ENCODE measurements around the gene MAPT. TPM values are rescaled to one million over a fixed set of nuclear protein-coding genes. Genes with fewer than 3 reads are reported as not detected.

MAPT gene
- total RNA-seq, 1 experiment from 2014 or later, result 0.03 TPM

- no peaks in the 10 kb centered on the region for H3K27me3 ChIP-seq (replicated peaks)
- H3K27ac ChIP-seq, result no peak overlapping the region
- no peak overlapping the region for H3K4me3 ChIP-seq
- H3K4me1 ChIP-seq (replicated peaks), result peaks cover 43% of the 10 kb centered on the region
- H3K36me3 ChIP-seq, result peaks cover 71% of the 10 kb centered on the region
- H3K9me3 ChIP-seq (replicated peaks), result no peaks in the 10 kb centered on the region
- DNase-seq (ENCODE audit: low read depth in 1 of 2, low spot score in 2 of 2), result no peak
Measured at GRCh38 chr17:46047856-46048255, 153.5 kb downstream of the MAPT start.

DNA sequence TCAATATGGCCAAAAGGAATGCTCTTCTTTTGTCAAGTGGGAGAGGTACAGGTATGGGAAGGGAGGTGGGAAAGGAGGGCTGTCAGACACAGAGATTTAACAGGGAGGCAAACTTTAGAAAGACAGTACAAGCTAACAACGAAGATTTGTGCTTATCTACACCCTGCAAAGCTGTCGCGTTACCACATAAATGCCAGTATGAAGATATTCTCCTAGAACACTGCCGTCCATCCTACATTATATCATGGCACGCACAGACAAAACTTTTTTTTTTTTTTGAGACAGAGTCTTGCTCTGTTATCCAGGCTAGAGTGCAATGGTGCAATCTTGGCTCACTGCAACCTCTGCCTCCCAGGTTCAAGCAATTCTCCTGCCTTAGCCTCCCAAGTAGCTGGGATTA is 155.3 kb downstream of the MAPT start:
- Histone ChIP-seq H3K9me3 (replicated peaks) (no peaks in the 10 kb centered on the region), H3K4me3 (no peak overlapping the region), H3K27me3 (replicated peaks) (no peaks in the 10 kb centered on the region), H3K36me3 (peaks cover 59% of the 10 kb centered on the region), H3K4me1 (replicated peaks) (peaks cover 47% of the 10 kb centered on the region), H3K27ac (no peak overlapping the region)
- no peak for DNase-seq (ENCODE audit: low read depth in 1 of 2, low spot score in 2 of 2)

DNA sequence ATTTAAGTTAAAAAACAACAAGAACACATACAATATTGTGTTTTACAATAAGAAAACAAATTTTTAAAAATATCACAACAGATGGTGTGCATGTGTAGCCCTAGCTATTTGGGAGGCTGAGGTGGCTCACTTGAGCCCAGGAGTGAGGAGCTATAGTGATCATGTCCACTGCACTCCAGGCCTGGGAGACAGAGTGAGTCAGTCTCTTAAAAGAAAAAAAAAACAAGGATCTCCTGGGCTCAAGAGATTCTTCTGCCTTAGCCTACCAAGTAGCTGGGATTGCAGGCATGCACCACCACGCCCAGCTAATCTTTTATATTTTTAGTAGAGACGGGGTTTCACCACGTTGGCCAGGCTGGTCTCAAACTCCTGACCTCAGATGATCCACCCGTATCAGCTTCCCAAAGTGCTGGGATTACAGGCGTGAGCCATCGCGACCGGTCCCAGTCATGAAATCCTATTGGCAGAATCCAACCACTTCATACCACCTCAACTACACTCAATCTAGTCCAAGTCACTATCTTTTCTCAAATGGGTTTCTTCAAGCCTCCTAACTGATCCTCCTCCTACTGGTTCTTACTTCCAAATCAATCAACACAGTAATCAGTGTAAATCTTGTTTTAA is 159.7 kb downstream of the MAPT start:
- H3K4me1 ChIP-seq (replicated peaks), result peaks cover 50% of the 10 kb centered on the region
- H3K4me3 ChIP-seq, result no peak overlapping the region
- no peaks in the 10 kb centered on the region for H3K9me3 ChIP-seq (replicated peaks)
- no peak overlapping the region for H3K27ac ChIP-seq
- no peak for DNase-seq (ENCODE audit: low read depth in 1 of 2, low spot score in 2 of 2)
- no peaks in the 10 kb centered on the region for H3K27me3 ChIP-seq (replicated peaks)
- peaks cover 34% of the 10 kb centered on the region for H3K36me3 ChIP-seq

GRCh38 chr17:46056800-46057304 is 162.5 kb downstream of the MAPT start:
- Histone ChIP-seq H3K4me1 (replicated peaks) (peaks cover 38% of the 10 kb centered on the region), H3K36me3 (peaks cover 16% of the 10 kb centered on the region; the same call in 1 of the 2 replicates), H3K4me3 (no peak overlapping the region), H3K27ac (peak overlapping the region; percentile 41), H3K27me3 (replicated peaks) (no peaks in the 10 kb centered on the region), H3K9me3 (replicated peaks) (no peaks in the 10 kb centered on the region)
- peak in 1 of 2 experiments; percentile 83 for DNase-seq (ENCODE audit: low read depth in 1 of 2, low spot score in 2 of 2)

- peaks cover 17% of the 10 kb centered on the region for H3K36me3 ChIP-seq
- DNase-seq (ENCODE audit: low read depth in 1 of 2, low spot score in 2 of 2), result no peak
- no peak overlapping the region for H3K4me3 ChIP-seq
- H3K9me3 ChIP-seq (replicated peaks), result no peaks in the 10 kb centered on the region
- peaks cover 33% of the 10 kb centered on the region for H3K4me1 ChIP-seq (replicated peaks)
- no peaks in the 10 kb centered on the region for H3K27me3 ChIP-seq (replicated peaks)
- H3K27ac ChIP-seq, result peak overlapping the region; percentile 41
Measured at GRCh38 chr17:46057366-46057765, 163.0 kb downstream of the MAPT start.

- no peak for DNase-seq (ENCODE audit: low read depth in 1 of 2, low spot score in 2 of 2)
- no peak overlapping the region for H3K27ac ChIP-seq
- H3K4me3 ChIP-seq, result no peak overlapping the region
- H3K36me3 ChIP-seq, result peaks cover 26% of the 10 kb centered on the region
- H3K27me3 ChIP-seq (replicated peaks), result no peaks in the 10 kb centered on the region
- H3K9me3 ChIP-seq (replicated peaks), result no peaks in the 10 kb centered on the region
- peaks cover 42% of the 10 kb centered on the region for H3K4me1 ChIP-seq (replicated peaks)
Measured at GRCh38 chr17:46059486-46059885, 165.1 kb downstream of the MAPT start.

DNA sequence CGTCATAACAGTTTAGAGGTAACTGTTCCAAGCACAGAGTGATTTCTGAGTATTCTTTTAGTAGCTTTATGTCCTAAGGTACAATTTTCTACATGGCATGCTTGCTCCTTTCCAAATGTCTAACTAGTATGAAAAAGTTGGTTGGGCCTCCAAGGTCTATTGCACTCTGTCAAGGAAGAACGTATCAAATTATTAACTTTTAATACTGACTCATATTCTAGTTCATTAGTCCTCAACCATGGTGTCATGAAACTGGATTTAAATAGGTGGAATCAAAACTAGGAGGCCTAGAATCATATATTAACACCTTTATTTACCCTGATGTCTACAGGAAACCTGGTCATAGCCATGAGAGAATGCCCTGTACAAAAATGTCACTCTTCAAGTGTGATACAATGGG is 166.1 kb downstream of the MAPT start:
- no peaks in the 10 kb centered on the region for H3K9me3 ChIP-seq (replicated peaks)
- no peak overlapping the region for H3K4me3 ChIP-seq
- H3K4me1 ChIP-seq (replicated peaks), result peaks cover 41% of the 10 kb centered on the region
- H3K27me3 ChIP-seq (replicated peaks), result no peaks in the 10 kb centered on the region
- no peak for DNase-seq (ENCODE audit: low read depth in 1 of 2, low spot score in 2 of 2)
- no peak overlapping the region for H3K27ac ChIP-seq
- H3K36me3 ChIP-seq, result peaks cover 32% of the 10 kb centered on the region

GRCh38 chr17:46061435-46061834 is 167.1 kb downstream of the MAPT start:
- no peak overlapping the region for H3K4me3 ChIP-seq
- H3K9me3 ChIP-seq (replicated peaks), result no peaks in the 10 kb centered on the region
- peaks cover 39% of the 10 kb centered on the region for H3K36me3 ChIP-seq
- DNase-seq (ENCODE audit: low read depth in 1 of 2, low spot score in 2 of 2), result no peak
- peaks cover 39% of the 10 kb centered on the region for H3K4me1 ChIP-seq (replicated peaks)
- H3K27ac ChIP-seq, result no peak overlapping the region
- no peaks in the 10 kb centered on the region for H3K27me3 ChIP-seq (replicated peaks)

DNA sequence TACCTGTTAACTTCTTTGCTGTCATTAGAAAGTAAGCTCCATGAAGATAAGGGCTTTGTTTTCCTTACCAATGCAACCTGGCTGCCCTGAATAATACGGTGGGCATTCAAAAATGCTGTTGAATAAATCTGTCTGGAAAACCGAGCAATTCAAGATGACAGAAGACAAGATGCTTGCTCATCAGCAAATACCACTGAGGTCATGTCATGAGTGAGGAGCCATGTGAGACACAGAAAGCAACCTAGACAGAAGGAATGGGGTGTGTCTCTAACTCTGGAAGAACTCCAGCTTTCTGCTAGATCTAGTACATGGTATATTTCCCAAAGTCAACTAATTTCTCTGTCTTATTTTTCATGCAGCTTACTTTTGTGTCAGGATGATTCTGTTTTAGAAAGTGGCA is 168.9 kb downstream of the MAPT start:
- H3K27me3 ChIP-seq (replicated peaks), result no peaks in the 10 kb centered on the region
- DNase-seq (ENCODE audit: low read depth in 1 of 2, low spot score in 2 of 2), result peak; percentile 74 to 75
- peaks cover 51% of the 10 kb centered on the region for H3K36me3 ChIP-seq
- H3K4me3 ChIP-seq, result no peak overlapping the region
- no peaks in the 10 kb centered on the region for H3K9me3 ChIP-seq (replicated peaks)
- peaks cover 21% of the 10 kb centered on the region for H3K4me1 ChIP-seq (replicated peaks)
- peak overlapping the region; percentile 26 for H3K27ac ChIP-seq

GRCh38 chr17:46064460-46064859 is 170.1 kb downstream of the MAPT start:
- peaks cover 19% of the 10 kb centered on the region for H3K4me1 ChIP-seq (replicated peaks)
- DNase-seq (ENCODE audit: low read depth in 1 of 2, low spot score in 2 of 2), result no peak
- peaks cover 51% of the 10 kb centered on the region for H3K36me3 ChIP-seq
- H3K4me3 ChIP-seq, result no peak overlapping the region
- H3K9me3 ChIP-seq (replicated peaks), result no peaks in the 10 kb centered on the region
- no peak overlapping the region for H3K27ac ChIP-seq
- no peaks in the 10 kb centered on the region for H3K27me3 ChIP-seq (replicated peaks)

GRCh38 chr17:46071796-46072195 is 177.4 kb downstream of the MAPT start:
- no peak for DNase-seq (ENCODE audit: low read depth in 1 of 2, low spot score in 2 of 2)
- Histone ChIP-seq H3K4me1 (replicated peaks) (peaks cover 32% of the 10 kb centered on the region), H3K27me3 (replicated peaks) (no peaks in the 10 kb centered on the region), H3K4me3 (no peak overlapping the region), H3K36me3 (peaks cover 26% of the 10 kb centered on the region), H3K27ac (no peak overlapping the region), H3K9me3 (replicated peaks) (no peaks in the 10 kb centered on the region)

- Histone ChIP-seq H3K4me1 (replicated peaks) (peaks cover 32% of the 10 kb centered on the region), H3K4me3 (no peak overlapping the region), H3K27me3 (replicated peaks) (no peaks in the 10 kb centered on the region), H3K27ac (peak overlapping the region; percentile 80), H3K9me3 (replicated peaks) (no peaks in the 10 kb centered on the region), H3K36me3 (peaks cover 14% of the 10 kb centered on the region)
- peak in 1 of 2 experiments; percentile 86 for DNase-seq (ENCODE audit: low read depth in 1 of 2, low spot score in 2 of 2)
Measured at GRCh38 chr17:46072998-46073397, 178.6 kb downstream of the MAPT start.

- H3K27me3 ChIP-seq (replicated peaks), result no peaks in the 10 kb centered on the region
- no peak overlapping the region; the same call in 1 of the 2 replicates for H3K27ac ChIP-seq
- H3K9me3 ChIP-seq (replicated peaks), result no peaks in the 10 kb centered on the region
- DNase-seq (ENCODE audit: low read depth in 1 of 2, low spot score in 2 of 2), result no peak
- no peak overlapping the region for H3K4me3 ChIP-seq
- peaks cover 28% of the 10 kb centered on the region for H3K36me3 ChIP-seq
- peaks cover 32% of the 10 kb centered on the region for H3K4me1 ChIP-seq (replicated peaks)
Measured at GRCh38 chr17:46074540-46074939, 180.2 kb downstream of the MAPT start.

All from SJSA1 (cell line).